ENCODE results near the gene PEX26.

DNA sequence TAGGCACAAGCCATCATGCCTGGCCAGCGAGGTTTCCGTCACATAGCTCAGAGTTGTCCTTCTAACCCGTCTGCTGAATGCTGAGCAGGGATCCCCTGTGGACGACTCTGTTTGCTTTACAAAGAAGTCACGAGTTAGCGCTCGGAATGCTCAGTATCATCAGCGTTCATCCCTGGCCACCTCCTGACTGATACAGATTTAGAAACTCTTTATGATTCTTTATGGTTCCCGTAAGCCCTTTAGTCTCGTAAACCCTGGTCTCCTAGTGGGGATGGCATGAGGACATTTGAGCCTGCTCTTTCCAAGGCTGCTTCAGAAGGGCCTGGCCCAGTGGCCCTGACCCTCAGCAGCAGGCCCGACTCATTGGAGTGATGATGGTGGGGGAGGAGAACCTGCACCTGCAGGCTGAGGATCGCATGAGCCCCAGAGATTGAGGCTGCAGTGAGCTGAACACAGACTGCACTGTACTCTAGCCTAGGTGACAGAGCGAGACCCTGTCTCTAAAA is 9.6 kb downstream of the PEX26 start:
- TF ChIP-seq, protein P1, sequence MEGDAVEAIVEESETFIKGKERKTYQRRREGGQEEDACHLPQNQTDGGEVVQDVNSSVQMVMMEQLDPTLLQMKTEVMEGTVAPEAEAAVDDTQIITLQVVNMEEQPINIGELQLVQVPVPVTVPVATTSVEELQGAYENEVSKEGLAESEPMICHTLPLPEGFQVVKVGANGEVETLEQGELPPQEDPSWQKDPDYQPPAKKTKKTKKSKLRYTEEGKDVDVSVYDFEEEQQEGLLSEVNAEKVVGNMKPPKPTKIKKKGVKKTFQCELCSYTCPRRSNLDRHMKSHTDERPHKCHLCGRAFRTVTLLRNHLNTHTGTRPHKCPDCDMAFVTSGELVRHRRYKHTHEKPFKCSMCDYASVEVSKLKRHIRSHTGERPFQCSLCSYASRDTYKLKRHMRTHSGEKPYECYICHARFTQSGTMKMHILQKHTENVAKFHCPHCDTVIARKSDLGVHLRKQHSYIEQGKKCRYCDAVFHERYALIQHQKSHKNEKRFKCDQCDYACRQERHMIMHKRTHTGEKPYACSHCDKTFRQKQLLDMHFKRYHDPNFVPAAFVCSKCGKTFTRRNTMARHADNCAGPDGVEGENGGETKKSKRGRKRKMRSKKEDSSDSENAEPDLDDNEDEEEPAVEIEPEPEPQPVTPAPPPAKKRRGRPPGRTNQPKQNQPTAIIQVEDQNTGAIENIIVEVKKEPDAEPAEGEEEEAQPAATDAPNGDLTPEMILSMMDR (conservative IDR thresholded peaks at IDR 0.05) = no peak
- no peak for TF ChIP-seq ZFX (IDR thresholded peaks at IDR 0.05)
